Panc1 (cell line): ENCODE data around the gene ALKBH3. TPM values are rescaled to one million over a fixed set of nuclear protein-coding genes. Genes with fewer than 3 reads are reported as not detected.

Source experiments
- ATAC-seq: fragments of 200-7000 bp; cut with Tn5 transposase; 2 replicates; pipeline ENCODE4 v1.9.1; 2020; ENCODE audit warnings: mild to moderate bottlenecking, moderate library complexity
- BruUV-seq: library from RNA; stranded (reverse); fragments of 400-500 nt; replicated peaks from 2 replicates; lab custom pipeline; 2021; lab: Mats Ljungman, UMichigan
- CTCF ChIA-PET: fragments of 300-600 bp; sonication (Branson Sonifier 250); formaldehyde crosslinking; loops from one replicate; lab custom pipeline; 2022; ENCODE audit warnings: antibody characterized with exemption; lab: Charles Lee
- POLR2A ChIA-PET: fragments of 300-600 bp; sonication (Branson Sonifier 250); formaldehyde crosslinking; loops from one replicate; lab custom pipeline; 2022; ENCODE audit warnings: antibody characterized with exemption; lab: Charles Lee
- DNase-seq: peaks from one replicate; pipeline ENCODE4 v3.0.0-alpha.2; 2010; ENCODE audit warnings: low read depth, low spot score
- H3K27ac ChIP-seq: 2 replicates; pipeline ENCODE4 v1.5.1; 2011; ENCODE audit warnings: mild to moderate bottlenecking, low read length, inconsistent platforms
- H3K27me3 ChIP-seq: fragments of 200-500 bp; sonication (Bioruptor generic); 2 replicates; pipeline ENCODE4 v1.6.0; 2014; ENCODE audit warnings: low read length, inconsistent platforms; ENCODE audit not compliant: control insufficient read depth, insufficient read depth
- H3K36me3 ChIP-seq: fragments of 200-500 bp; sonication (Bioruptor generic); 2 replicates; pipeline ENCODE4 v1.5.1; 2014; ENCODE audit warnings: inconsistent platforms, mild to moderate bottlenecking, low read length, moderate library complexity; ENCODE audit not compliant: control insufficient read depth, insufficient read depth
- H3K4me1 ChIP-seq: 2 replicates; pipeline ENCODE4 v1.5.1; 2011; ENCODE audit warnings: inconsistent platforms, mild to moderate bottlenecking, low read length, moderate library complexity; ENCODE audit not compliant: control insufficient read depth, insufficient read depth
- H3K4me3 ChIP-seq, 2 experiments: 2 replicates each; pipeline ENCODE4 v1.5.1; 2011 to 2012; ENCODE audit warnings: low read depth in 2 of 2, low read length in 2 of 2, mild to moderate bottlenecking in 2 of 2, inconsistent platforms in 1 of 2, moderate library complexity in 1 of 2
- H3K9me3 ChIP-seq: fragments of 200-500 bp; sonication (Bioruptor generic); 2 replicates; pipeline ENCODE4 v1.5.1; 2014; ENCODE audit warnings: low read depth, mild to moderate bottlenecking, inconsistent platforms, low read length, moderate library complexity; ENCODE audit not compliant: control insufficient read depth, insufficient read depth
- CTCF ChIP-seq: fragments of 450-650 bp; IDR thresholded peaks from 2 replicates; pipeline ENCODE4 v1.5.1; 2017; ENCODE audit warnings: mild to moderate bottlenecking
- POLR2AphosphoS5 ChIP-seq: IDR thresholded peaks from 2 replicates; pipeline ENCODE4 v1.6.1; 2012; ENCODE audit warnings: mild to moderate bottlenecking, low read depth, low read length, moderate library complexity
- REST ChIP-seq, 2 experiments: IDR thresholded peaks; 2 replicates each; pipeline ENCODE4 v1.6.1; 2011 to 2012; ENCODE audit warnings: low read depth in 2 of 2, control low read depth in 1 of 2, low read length in 1 of 2, mild to moderate bottlenecking in 1 of 2, moderate library complexity in 1 of 2; ENCODE audit not compliant: insufficient read depth in 1 of 2
- SIN3A ChIP-seq: IDR thresholded peaks from 2 replicates; pipeline ENCODE4 v1.6.1; 2012; ENCODE audit warnings: low read depth, mild to moderate bottlenecking, low read length, moderate library complexity, borderline replicate concordance; ENCODE audit not compliant: insufficient read depth
- TCF7L2 ChIP-seq: IDR thresholded peaks from 2 replicates; pipeline ENCODE4 v1.6.1; 2011; ENCODE audit warnings: mild to moderate bottlenecking, low read depth, low read length, inconsistent platforms
- in situ Hi-C: cut with HindIII; loops from 2 replicates; pipeline ENCODE4 v1.10.0; 2016; ENCODE audit warnings: low sequenced_read_pairs, low pct_unique_long_range_greater_than_20kb
- intact Hi-C: fragments of 100-400 bp; cut with micrococcal nuclease; formaldehyde crosslinking; loops from one replicate; pipeline ENCODE4 v1.10.0; 2022; ENCODE audit not compliant: unreplicated experiment
- total RNA-seq: library from RNA; stranded (reverse); gene quantifications from one replicate; pipeline ENCODE4 v1.2.1, GENCODE V29; 2021; ENCODE audit not compliant: unreplicated experiment

Gene ALKBH3
- total RNA-seq, 1 experiment from 2014 or later, result 34.4 TPM

- BruUV-seq, result no TSS peak
These were observed 20.9 kb downstream of the ALKBH3 start for GRCh38 chr11:43901551-43901950.

GRCh38 chr11:43903078-43903477 lies 22.4 kb downstream of the ALKBH3 start:
- ChIA-PET POLR2A (no interaction called here), CTCF (no interaction called here)
- TF ChIP-seq TCF7L2 (no peak), POLR2AphosphoS5 (no peak), CTCF (no peak), REST (IDR thresholded peaks at IDR 0.05; ENCODE audit: insufficient read depth in 1 of 2, low read depth in 2 of 2, low read length in 1 of 2) (no peak), SIN3A (no peak)
- Histone ChIP-seq H3K27ac (no peak overlapping the region), H3K27me3 (no peaks in the 10 kb centered on the region), H3K9me3 (no peaks in the 10 kb centered on the region), H3K36me3 (no peaks in the 10 kb centered on the region), H3K4me1 (no peaks in the 10 kb centered on the region), H3K4me3 (no peak overlapping the region)
- DNase-seq (no peak), ATAC-seq (no peak)
- no TSS peak for BruUV-seq
- intact Hi-C loops, result no loop called here
- in situ Hi-C loops, result no loop called here

More at GRCh38 chr11:43901551-43901950, 20.9 kb downstream of the ALKBH3 start:
- POLR2A ChIA-PET, result no interaction called here
- intact Hi-C loops, result no loop called here
- Histone ChIP-seq H3K36me3 (peaks cover 3% of the 10 kb centered on the region; the same call in 1 of the 2 replicates), H3K4me3 (no peak overlapping the region), H3K27me3 (no peaks in the 10 kb centered on the region), H3K27ac (no peak overlapping the region), H3K4me1 (no peaks in the 10 kb centered on the region), H3K9me3 (no peaks in the 10 kb centered on the region)
- no peak for DNase-seq
- in situ Hi-C loops, result no loop called here
- no peak for ATAC-seq
- CTCF ChIA-PET, result no interaction called here
- TF ChIP-seq CTCF (no peak), REST (IDR thresholded peaks at IDR 0.05; ENCODE audit: insufficient read depth in 1 of 2, low read depth in 2 of 2, low read length in 1 of 2) (no peak), POLR2AphosphoS5 (no peak), SIN3A (no peak), TCF7L2 (no peak)
